Activated CD8-positive, alpha-beta memory T cell treated with anti-CD3 and anti-CD28 coated beads for 24 hours (primary cell): Measurements from ENCODE around the gene ARPC4.

Source experiments
- DNase-seq: peaks from one replicate; pipeline ENCODE4 v3.0.0-alpha.2; 2020

The ARPC4 gene

GRCh38 chr3:9792405-9793160 lies at the start of gene ARPC4, which contains the start of gene TADA3:
Gene ARPC4, plus strand, starts transcription at chr3:9793082. Its CDS starts 40 bp downstream, at chr3:9793122.
Gene TADA3, minus strand, starts transcription at chr3:9792473. Its CDS starts 1,007 bp downstream, at chr3:9791466.
- DNase-seq, result peak; percentile 95

DNA sequence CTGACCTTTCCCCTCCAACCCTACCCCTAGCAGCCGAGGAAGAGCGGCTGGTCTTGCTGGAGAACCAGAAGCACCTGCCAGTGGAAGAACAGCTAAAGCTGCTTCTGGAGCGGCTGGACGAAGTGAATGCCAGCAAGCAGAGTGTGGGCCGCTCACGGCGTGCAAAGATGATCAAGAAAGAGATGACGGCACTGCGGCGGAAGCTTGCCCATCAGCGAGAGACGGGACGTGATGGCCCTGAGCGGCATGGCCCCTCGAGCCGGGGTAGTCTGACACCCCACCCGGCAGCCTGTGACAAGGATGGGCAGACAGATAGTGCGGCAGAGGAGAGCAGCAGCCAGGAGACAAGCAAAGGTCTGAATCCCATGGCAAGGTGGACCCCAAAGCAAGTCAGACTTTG lies 49.3 kb upstream of the ARPC4 start:
- DNase-seq, result no peak

DNA sequence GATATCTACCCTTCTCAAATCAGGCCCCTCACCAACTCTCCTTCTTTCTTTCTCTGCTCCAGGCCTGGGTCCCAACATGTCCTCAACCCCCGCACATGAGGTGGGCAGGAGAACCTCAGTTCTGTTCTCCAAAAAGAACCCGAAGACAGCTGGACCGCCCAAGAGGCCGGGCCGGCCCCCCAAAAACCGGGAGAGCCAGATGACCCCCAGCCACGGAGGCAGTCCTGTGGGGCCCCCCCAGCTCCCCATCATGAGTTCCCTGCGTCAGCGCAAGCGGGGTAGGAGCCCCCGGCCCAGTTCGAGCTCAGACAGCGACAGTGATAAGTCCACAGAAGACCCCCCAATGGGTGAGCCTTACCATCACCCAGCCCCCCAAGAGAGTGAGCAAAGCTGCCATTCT lies 48.7 kb upstream of the ARPC4 start:
- DNase-seq, result no peak

- DNase-seq, result no peak
Measured at GRCh38 chr3:9745521-9745920, 47.4 kb upstream of the ARPC4 start.

- DNase-seq, result no peak
Measured at GRCh38 chr3:9746330-9746729, 46.6 kb upstream of the ARPC4 start.

DNA sequence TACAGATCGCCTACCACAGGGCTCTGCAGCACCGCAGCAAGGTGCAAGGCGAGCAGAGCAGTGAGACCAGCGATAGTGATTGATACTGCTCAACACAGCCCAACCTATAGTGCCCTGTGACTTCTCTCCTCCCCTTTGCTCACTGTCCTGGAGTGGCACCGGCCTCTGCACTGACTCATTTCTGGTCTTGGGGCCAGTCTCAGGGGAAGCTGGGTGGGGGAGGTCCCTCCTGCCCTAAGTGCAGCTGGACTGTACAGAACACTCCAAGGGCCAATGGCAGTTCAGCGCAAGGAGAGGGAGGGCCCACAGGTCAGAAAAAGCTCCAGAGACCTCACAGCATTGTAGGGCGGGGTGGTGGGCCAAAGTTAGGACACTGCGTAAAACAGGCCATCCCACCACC lies 45.6 kb upstream of the ARPC4 start:
- DNase-seq, result no peak

DNA sequence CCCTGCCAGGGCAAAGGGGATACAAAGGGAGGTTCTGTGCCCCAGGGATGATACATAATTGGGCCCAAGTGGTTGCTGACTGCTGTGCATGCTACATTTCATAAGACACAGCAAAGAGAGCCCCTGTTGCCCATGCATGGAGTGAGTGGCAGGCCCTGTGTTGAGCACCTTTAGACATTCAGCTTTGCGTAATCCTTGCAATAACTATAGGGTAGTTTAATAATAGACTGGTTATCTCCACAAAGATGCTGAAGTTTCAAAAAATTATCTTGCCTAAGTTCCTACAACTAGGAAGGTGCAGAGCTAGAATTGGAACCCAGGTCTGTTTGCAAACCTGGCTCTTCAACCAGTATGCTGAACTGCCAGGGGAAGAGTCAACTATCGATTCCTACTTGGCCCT lies 44.9 kb upstream of the ARPC4 start:
- DNase-seq, result no peak

DNA sequence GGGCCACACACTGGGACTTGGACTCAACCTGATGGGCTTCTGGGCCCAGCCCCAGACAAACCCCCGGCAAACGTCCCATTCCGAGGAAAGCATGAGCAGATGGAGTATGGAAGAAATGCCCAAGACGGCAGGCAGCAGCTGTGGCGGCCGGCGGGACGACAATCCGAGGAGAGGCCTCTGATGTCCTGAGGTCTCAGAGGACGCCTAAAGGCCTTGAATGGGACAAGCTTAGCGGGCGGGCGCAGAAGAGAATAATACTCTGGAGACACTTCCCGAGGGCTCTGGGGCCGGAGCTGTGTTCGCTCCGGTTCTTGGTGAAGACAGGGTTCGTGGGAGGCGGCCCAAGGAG lies 43.6 kb upstream of the ARPC4 start:
- DNase-seq, result no peak

DNA sequence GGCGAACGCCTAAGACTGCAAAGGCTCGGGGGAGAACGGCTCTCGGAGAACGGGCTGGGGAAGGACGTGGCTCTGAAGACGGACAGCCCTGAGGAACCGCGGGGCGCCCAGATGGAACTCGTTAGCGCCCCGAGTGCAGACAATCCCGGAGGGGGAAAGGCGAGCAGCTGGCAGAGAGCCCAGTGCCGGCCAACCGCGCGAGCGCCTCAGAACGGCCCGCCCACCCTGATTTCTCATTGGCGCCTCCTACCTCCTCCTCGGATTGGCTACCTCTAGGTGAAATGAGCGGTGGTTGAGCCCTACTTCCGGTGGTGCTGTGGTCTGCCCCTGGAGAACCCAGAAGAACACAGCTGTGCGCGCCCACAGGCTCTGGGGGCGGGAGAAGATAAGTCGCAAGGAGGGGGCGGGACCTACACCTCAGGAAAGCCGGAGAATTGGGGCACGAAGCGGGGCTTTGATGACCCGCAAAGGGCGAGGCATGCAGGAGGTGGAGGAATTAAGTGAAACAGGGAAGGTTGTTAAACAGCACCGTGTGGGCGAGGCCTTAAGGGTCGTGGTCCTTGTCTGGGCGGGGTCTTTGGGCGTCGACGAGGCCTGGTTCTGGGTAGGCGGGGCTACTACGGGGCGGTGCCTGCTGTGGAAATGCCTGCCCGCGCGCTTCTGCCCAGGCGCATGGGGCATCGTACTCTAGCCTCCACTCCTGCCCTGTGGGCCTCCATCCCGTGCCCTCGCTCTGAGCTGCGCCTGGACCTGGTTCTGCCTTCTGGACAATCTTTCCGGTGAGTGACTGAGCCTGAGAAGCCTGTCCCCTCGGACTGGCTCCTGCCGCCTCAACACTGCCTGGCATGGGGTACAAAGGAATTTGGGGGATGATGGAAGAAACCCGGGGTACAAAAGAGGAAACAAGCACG lies 43.0 kb upstream of the ARPC4 start, which contains the start of gene OGG1:
TSS of gene OGG1 (plus strand) at position 308 of the 911 bp plus-strand sequence. CDS start at position 643, 335 bp downstream.
- peak; percentile 98 for DNase-seq

GRCh38 chr3:9750556-9751411 lies 42.1 kb upstream of the ARPC4 start:
- DNase-seq, result no peak

DNA sequence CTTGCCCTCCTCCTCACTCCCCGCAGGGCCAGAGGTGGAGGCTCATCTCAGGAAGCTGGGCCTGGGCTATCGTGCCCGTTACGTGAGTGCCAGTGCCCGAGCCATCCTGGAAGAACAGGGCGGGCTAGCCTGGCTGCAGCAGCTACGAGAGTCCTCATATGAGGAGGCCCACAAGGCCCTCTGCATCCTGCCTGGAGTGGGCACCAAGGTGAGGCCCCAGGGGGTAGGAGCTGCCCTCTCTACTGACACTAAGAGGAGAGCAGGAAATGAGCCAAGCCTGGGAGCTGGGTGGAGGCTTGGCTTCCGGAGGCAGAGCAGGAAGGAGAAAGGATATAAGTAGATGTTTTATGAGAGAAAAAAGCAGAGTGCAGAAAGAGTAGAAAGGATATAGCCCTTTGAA lies 38.2 kb upstream of the ARPC4 start:
- no peak for DNase-seq

DNA sequence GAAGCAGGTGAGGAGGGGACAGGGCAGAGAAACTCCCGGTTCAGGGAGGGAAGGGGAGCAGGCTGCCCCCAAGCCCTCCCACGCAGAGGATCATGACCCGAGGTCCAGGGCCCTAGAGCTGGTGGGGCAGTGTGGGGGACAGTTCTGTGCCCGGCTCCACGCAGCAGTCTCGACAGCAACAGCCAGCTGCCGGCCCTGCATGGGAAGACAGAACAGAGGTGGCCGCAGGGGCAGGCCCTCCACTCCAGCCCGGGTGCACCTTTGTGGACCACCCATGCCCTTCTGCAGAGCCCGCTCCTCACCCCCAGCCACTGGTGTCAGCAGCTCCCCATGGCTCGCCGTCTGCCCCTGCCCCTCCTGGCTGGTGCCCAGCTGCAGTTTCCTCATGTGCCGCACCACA lies 35.5 kb upstream of the ARPC4 start:
- no peak for DNase-seq

- DNase-seq, result no peak
Measured at GRCh38 chr3:9760779-9761505, 31.9 kb upstream of the ARPC4 start.

GRCh38 chr3:9761919-9762318 lies 31.0 kb upstream of the ARPC4 start:
- DNase-seq, result no peak

DNA sequence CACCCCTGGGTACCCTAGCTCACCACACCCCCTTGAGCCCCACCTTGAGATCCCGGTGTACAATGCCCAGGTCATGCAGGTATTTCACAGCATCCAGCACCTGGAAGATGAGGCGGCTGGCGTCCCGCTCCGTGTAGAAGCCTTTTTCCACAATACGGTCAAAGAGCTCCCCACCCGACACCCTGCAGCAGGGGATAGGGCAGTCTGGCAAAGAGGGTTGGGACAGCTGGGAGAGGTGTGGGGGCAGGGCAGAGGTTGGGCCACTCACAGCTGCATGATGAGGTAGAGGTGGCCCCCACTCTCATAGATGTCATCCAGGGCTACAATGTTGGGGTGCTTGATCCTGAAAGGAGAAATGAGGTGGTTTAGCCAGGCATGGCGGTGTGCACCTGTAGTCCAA lies 30.0 kb upstream of the ARPC4 start:
- DNase-seq, result no peak

DNA sequence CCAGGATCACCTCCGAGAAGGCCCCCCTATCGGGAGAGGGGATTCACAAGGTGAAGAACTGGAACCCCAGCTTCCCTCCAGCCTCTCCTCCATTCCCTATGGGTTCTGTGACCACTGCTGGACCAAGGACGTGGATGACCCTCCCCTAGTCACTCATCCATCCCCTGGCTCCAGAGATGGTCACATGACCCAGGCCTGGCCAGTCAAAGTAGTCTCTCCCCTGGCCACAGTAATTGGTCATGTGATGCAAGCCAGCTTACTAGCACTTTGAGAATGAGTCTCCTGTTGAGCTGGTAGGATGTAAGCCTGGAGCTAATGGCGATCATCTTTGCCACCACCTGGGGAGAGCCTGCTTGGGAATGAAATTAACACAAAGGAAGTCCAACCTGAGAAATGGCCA lies 27.0 kb upstream of the ARPC4 start:
- DNase-seq, result no peak

GRCh38 chr3:9767418-9767817 lies 25.5 kb upstream of the ARPC4 start:
- no peak for DNase-seq

DNA sequence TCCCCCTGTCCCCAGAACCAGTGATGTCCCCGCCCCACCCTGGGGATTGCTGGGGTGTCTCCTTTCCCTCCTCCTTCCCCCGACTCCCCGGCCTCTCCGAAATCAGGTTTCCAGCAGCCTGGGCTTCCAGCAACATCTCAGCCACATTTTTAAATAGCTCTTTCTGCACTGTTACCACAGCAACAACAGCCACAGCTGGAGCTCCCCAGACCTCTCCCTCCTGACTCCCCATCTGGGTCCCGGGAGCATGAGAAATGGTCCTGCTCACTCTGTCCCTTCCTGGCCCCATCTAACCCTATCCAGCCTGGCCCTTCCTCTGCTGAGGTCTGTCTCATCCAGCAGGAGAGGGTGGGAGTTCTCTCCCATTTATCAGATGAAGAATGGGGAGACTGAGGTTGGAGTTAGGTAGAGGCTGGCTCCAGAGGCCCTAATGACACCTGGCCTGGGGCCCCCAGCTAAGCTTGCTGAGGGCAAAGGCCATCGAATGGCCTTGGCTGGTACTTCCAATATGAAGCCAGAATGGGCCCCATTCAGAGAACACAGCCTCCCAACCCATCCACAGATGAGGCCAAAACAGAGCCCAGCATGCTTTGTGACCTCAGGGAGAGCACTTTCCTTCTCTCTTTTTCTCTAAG lies 24.6 kb upstream of the ARPC4 start:
- no peak for DNase-seq

GRCh38 chr3:9769012-9769411 lies 23.9 kb upstream of the ARPC4 start:
- DNase-seq, result no peak

DNA sequence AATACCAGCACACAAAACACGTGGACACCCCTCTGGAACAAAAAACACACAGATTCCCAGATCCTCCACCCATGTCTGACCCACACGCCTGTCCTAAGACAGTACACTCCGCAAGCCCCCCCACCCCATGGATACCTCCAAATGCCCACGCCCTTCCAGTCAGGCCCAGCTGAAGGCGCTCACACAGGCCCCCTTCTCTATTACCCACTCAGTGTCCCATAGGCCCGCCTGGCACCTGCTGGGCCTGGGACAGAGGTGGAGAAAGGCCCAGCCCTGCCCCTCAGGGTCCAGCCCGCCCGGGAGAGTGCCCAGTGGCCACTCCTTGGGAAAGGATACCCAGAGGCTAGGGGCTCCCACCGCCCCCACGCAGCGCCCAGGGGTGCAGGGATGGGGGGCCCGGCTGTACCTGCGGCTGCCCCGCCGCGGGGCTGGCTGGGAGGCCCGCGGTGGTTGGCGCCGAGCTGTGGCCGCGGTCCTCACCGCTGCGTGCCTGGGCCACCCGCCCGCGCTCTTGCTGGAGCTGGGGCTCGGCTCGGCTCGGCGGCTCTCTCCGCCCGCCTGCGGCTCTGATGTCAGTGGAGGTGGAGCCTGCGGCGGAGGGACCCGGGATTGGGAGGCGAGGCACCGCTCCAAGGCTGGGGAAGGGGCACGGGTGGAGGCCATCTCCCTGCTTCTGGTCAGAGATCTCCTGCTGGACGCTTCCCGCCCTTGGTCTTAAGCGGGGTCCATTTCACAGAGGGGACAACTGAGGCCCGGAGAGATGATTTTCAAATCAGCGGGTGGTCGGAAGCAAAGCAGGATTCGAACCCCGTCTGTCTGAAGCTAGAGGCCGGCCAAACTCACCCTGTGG lies 23.2 kb upstream of the ARPC4 start, which contains the start of gene CAMK1:
TSS of gene CAMK1 (minus strand) at position 522 of the 850 bp plus-strand sequence. CDS start 2,198 bp downstream, outside the sequence.
- DNase-seq, result peak; percentile 85
